ENCODE measurements around the gene RANGRF. TPM values are rescaled to one million over a fixed set of nuclear protein-coding genes. Genes with fewer than 3 reads are reported as not detected.

The RANGRF gene
- total RNA-seq, 1 experiment from 2014 or later: 35.0 TPM

DNA sequence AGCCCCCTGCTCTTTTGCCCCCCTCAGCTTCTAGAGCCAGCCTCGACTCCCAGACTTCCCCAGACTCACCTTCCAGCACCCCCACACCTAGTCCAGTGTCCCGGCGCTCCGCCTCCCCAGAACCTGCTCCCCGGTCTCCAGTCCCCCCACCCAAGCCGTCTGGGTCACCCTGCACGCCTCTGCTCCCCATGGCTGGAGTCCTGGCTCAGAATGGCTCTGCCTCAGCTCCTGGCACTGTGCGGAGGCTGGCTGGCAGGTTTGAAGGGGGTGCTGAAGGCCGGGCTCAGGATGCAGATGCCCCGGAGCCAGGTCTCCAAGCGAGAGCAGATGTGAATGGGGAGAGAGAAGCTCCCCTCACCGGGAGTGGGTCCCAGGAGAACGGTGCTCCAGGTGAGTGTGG is 23.8 kb downstream of the RANGRF start:
- H3K27me3 ChIP-seq (ENCODE audit: insufficient read depth, low read depth): peaks cover 23% of the 10 kb centered on the region
- no peaks in the 10 kb centered on the region for H3K9me2 ChIP-seq (ENCODE audit: insufficient read depth)
- CTCF ChIA-PET: no interaction called here
- BruUV-seq (replicated peaks): no TSS peak
- intact Hi-C loops (cut with micrococcal nuclease; ENCODE audit: unreplicated experiment): no loop called here
- H3K36me3 ChIP-seq (ENCODE audit: low read depth): no peaks in the 10 kb centered on the region
- H3K4me3 ChIP-seq: no peak overlapping the region
- no peak overlapping the region for H2AFZ ChIP-seq
- no peaks in the 10 kb centered on the region for H3K79me2 ChIP-seq (ENCODE audit: low read depth)
- H3F3A ChIP-seq (ENCODE audit: insufficient read depth, low read depth): no peaks in the 10 kb centered on the region
- H3K4me2 ChIP-seq: no peak overlapping the region
- no peaks in the 10 kb centered on the region for H4K20me1 ChIP-seq (ENCODE audit: insufficient read depth)
- no peaks in the 10 kb centered on the region for H3K4me1 ChIP-seq (replicated peaks; ENCODE audit: insufficient read depth)
- no peak for TF ChIP-seq EZH2 (IDR thresholded peaks at IDR 0.05; ENCODE audit: low read depth)
- TF ChIP-seq, protein P1, sequence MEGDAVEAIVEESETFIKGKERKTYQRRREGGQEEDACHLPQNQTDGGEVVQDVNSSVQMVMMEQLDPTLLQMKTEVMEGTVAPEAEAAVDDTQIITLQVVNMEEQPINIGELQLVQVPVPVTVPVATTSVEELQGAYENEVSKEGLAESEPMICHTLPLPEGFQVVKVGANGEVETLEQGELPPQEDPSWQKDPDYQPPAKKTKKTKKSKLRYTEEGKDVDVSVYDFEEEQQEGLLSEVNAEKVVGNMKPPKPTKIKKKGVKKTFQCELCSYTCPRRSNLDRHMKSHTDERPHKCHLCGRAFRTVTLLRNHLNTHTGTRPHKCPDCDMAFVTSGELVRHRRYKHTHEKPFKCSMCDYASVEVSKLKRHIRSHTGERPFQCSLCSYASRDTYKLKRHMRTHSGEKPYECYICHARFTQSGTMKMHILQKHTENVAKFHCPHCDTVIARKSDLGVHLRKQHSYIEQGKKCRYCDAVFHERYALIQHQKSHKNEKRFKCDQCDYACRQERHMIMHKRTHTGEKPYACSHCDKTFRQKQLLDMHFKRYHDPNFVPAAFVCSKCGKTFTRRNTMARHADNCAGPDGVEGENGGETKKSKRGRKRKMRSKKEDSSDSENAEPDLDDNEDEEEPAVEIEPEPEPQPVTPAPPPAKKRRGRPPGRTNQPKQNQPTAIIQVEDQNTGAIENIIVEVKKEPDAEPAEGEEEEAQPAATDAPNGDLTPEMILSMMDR (conservative IDR thresholded peaks at IDR 0.05): no peak
- H3K27ac ChIP-seq: no peak overlapping the region
- no peaks in the 10 kb centered on the region for H3K9me3 ChIP-seq (ENCODE audit: insufficient read depth, low read depth)
- no peak for DNase-seq
- POLR2A ChIA-PET (ENCODE audit: unreplicated experiment): no interaction called here

DNA sequence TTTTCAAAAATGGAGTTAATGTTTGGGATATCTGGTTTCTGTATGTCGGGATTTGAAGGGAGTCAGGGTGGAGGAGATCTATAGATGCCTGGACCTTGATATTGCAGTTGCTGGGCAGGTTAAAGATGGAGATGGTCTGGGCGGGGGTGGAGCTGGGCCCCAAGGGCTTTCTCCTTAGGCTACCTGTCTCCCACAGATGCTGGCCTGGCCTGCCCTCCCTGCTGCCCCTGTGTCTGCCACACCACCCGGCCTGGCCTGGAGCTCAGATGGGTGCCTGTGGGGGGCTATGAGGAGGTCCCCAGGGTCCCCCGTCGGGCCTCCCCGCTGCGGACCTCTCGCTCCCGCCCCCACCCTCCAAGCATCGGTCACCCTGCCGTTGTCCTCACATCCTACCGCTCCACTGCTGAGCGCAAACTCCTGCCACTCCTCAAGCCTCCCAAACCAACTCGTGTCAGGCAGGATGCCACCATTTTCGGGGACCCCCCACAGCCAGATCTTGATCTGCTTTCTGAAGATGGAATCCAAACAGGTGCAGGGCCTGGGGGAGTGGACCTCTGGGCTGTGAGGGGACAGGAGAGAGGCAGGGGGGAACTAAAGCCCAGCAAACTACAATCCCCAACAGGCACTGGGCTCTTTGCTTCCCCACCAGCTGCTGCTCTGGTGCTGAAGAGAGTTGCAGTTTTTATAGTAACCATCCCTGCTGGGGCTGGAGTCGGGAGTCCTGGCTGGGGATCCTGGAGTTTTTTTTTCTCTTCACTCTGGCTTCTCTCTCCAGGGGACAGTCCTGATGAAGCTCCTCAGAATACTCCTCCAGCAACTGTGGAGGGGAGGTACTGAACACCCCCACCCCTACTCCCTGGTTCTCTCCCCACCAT is 24.5 kb downstream of the RANGRF start:
- no peak overlapping the region for H3K4me3 ChIP-seq
- no peaks in the 10 kb centered on the region for H3K79me2 ChIP-seq (ENCODE audit: low read depth)
- TF ChIP-seq, protein P1 (conservative IDR thresholded peaks at IDR 0.05): no peak
- no peak for TF ChIP-seq EZH2 (IDR thresholded peaks at IDR 0.05; ENCODE audit: low read depth)
- DNase-seq: no peak
- no peaks in the 10 kb centered on the region for H3K9me2 ChIP-seq (ENCODE audit: insufficient read depth)
- intact Hi-C loops (cut with micrococcal nuclease; ENCODE audit: unreplicated experiment): no loop called here
- no peaks in the 10 kb centered on the region for H3F3A ChIP-seq (ENCODE audit: insufficient read depth, low read depth)
- POLR2A ChIA-PET (ENCODE audit: unreplicated experiment): no interaction called here
- H3K27ac ChIP-seq: no peak overlapping the region
- H2AFZ ChIP-seq: no peak overlapping the region
- peaks cover 23% of the 10 kb centered on the region for H3K27me3 ChIP-seq (ENCODE audit: insufficient read depth, low read depth)
- no peak overlapping the region for H3K4me2 ChIP-seq
- no peaks in the 10 kb centered on the region for H4K20me1 ChIP-seq (ENCODE audit: insufficient read depth)
- H3K36me3 ChIP-seq (ENCODE audit: low read depth): no peaks in the 10 kb centered on the region
- BruUV-seq (replicated peaks): no TSS peak
- no peaks in the 10 kb centered on the region for H3K4me1 ChIP-seq (replicated peaks; ENCODE audit: insufficient read depth)
- no peaks in the 10 kb centered on the region for H3K9me3 ChIP-seq (ENCODE audit: insufficient read depth, low read depth)
- CTCF ChIA-PET: interaction anchor here (0.6 kb wide), 1 partner anchor 97 kb away, joined by 9 read pairs; no protein-coding TSS in a partner anchor

DNA sequence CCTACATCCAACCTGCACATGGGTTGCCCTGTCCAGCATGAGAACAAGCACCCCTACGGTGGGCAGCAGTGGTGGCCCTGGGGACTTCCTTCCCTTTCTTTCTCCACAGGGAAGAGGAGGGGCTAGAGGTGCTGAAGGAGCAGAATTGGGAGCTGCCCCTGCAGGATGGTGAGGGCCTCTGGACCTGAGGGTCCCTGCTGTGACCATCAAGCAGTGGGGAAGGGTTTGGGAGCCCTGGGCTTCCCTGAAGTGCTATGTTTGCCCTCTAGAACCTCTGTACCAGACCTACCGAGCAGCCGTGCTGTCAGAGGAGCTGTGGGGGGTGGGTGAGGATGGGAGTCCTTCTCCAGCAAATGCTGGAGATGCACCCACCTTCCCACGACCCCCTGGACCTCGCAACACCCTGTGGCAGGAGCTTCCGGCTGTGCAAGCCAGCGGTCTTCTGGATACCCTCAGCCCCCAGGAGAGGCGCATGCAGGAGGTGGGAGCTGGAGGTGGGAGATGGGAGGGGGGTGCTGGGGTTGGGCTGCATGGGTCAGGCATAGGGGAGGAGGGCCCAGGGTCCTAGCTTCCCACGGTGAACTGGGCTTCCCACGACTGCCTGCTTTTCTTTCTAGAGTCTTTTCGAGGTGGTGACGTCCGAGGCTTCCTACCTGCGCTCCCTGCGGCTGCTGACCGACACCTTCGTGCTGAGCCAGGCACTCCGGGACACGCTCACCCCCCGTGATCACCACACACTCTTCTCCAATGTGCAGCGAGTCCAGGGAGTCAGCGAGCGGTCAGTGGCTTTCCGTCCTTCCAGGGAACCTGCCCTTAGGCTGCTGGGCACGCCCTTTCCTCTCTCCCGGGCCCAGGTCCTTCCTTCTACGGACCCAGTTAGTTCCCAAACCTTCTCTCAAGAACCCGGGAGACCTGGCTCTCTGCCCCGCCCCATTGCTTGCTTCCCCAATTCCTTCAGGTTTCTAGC is 26.6 kb downstream of the RANGRF start:
- intact Hi-C loops (cut with micrococcal nuclease; ENCODE audit: unreplicated experiment): no loop called here
- Histone ChIP-seq H3K36me3 (ENCODE audit: low read depth) (no peaks in the 10 kb centered on the region), H3K4me3 (no peak overlapping the region), H4K20me1 (ENCODE audit: insufficient read depth) (no peaks in the 10 kb centered on the region), H3K9me2 (ENCODE audit: insufficient read depth) (no peaks in the 10 kb centered on the region), H3K79me2 (ENCODE audit: low read depth) (no peaks in the 10 kb centered on the region), H3K4me2 (no peak overlapping the region), H3K9me3 (ENCODE audit: insufficient read depth, low read depth) (no peaks in the 10 kb centered on the region), H3K4me1 (replicated peaks; ENCODE audit: insufficient read depth) (no peaks in the 10 kb centered on the region), H3K27me3 (ENCODE audit: insufficient read depth, low read depth) (peaks cover 23% of the 10 kb centered on the region), H3F3A (ENCODE audit: insufficient read depth, low read depth) (no peaks in the 10 kb centered on the region), H2AFZ (no peak overlapping the region), H3K27ac (no peak overlapping the region)
- ChIA-PET POLR2A (ENCODE audit: unreplicated experiment) (no interaction called here), CTCF (interaction anchor here (0.6 kb wide), 1 partner anchor 514 kb away, joined by 5 read pairs; no protein-coding TSS in a partner anchor)
- no peak for TF ChIP-seq EZH2 (IDR thresholded peaks at IDR 0.05; ENCODE audit: low read depth)
- TF ChIP-seq, protein P1 (conservative IDR thresholded peaks at IDR 0.05): no peak
- no TSS peak for BruUV-seq (replicated peaks)
- DNase-seq: peak in 1 of 2 experiments; percentile 35
